ENCODE data around the gene C11orf68. TPM values are rescaled to one million over a fixed set of nuclear protein-coding genes. Genes with fewer than 3 reads are reported as not detected.

Gene C11orf68
- total and polyA plus RNA-seq, 10 of the 15 experiments (the other 5 are each of a cell fraction or from before 2014, with no cell fraction given): 3.0 to 25.4 (median 16.7) TPM

- peak; percentile 64 for TF ChIP-seq IKZF1 (conservative IDR thresholded peaks at IDR 0.05)
- TF ChIP-seq MAX (IDR thresholded peaks at IDR 0.05; ENCODE audit: low read depth, low read length): no peak
- TF ChIP-seq E2F8 (IDR thresholded peaks at IDR 0.05; ENCODE audit: low read depth, partially characterized antibody): peak; percentile 78
- no peak for TF ChIP-seq HDGF (IDR thresholded peaks at IDR 0.05)
- no peak for TF ChIP-seq PAX5 (IDR thresholded peaks at IDR 0.05; ENCODE audit: borderline replicate concordance, low read depth, low read length)
- no peak for TF ChIP-seq JUND (IDR thresholded peaks at IDR 0.05; ENCODE audit: low read depth, low read length)
- no peak for TF ChIP-seq POLR2AphosphoS5 (IDR thresholded peaks at IDR 0.05; ENCODE audit: low read length)
- TF ChIP-seq CBFB (IDR thresholded peaks at IDR 0.05; ENCODE audit: low read depth): no peak
- no peak for TF ChIP-seq PRDM15 (CRISPR knock-in tag; IDR thresholded peaks at IDR 0.05)
- no peak for TF ChIP-seq ZNF217 (IDR thresholded peaks at IDR 0.05)
- peak; percentile 15; the same call in 1 of the 2 replicates for TF ChIP-seq SMC3 (IDR thresholded peaks at IDR 0.05; ENCODE audit: borderline replicate concordance, low read length)
- TF ChIP-seq NFIC (IDR thresholded peaks at IDR 0.05; ENCODE audit: low read depth, low read length): no peak
Measured at GRCh38 chr11:65911682-65912568, 6.9 kb downstream of the C11orf68 start (continued).

Measured in GM12878 (cell line).